Suprapubic skin (tissue), 4 donors: ENCODE measurements around the gene TMPRSS13. TPM values are rescaled to one million over a fixed set of nuclear protein-coding genes. Genes with fewer than 3 reads are reported as not detected.

Source experiments
- DNase-seq, 2 donors: peaks; one replicate each; pipeline ENCODE4 v3.0.0-alpha.2; 2019; ENCODE audit warnings: low spot score in 2 of 2
- H3K27ac ChIP-seq: fragments of 200-600 bp; sonication (generic); one replicate; pipeline ENCODE4 v1.5.1; 2019
- H3K27me3 ChIP-seq: fragments of 200-600 bp; sonication (generic); one replicate; pipeline ENCODE4 v1.5.1; 2019
- H3K36me3 ChIP-seq: fragments of 200-600 bp; sonication (generic); one replicate; pipeline ENCODE4 v1.5.1; 2019
- H3K4me1 ChIP-seq: fragments of 200-600 bp; sonication (generic); one replicate; pipeline ENCODE4 v1.5.1; 2019
- H3K4me3 ChIP-seq: fragments of 200-600 bp; sonication (generic); one replicate; pipeline ENCODE4 v1.5.1; 2019; ENCODE audit warnings: mild to moderate bottlenecking
- H3K9me3 ChIP-seq: fragments of 200-600 bp; sonication (generic); one replicate; pipeline ENCODE4 v1.5.1; 2019
- EP300 ChIP-seq: sonication (generic); formaldehyde crosslinking; IDR thresholded peaks from one replicate; pipeline ENCODE4 v1.6.1; 2017; ENCODE audit warnings: antibody characterized with exemption
- POLR2A ChIP-seq, 2 donors: fragments of 450-650 bp; IDR thresholded peaks; one replicate each; pipeline ENCODE4 v1.6.1; 2017; ENCODE audit warnings: antibody characterized with exemption in 2 of 2, mild to moderate bottlenecking in 2 of 2, moderate library complexity in 2 of 2
- POLR2AphosphoS5 ChIP-seq, 3 donors: sonication (generic); formaldehyde crosslinking; IDR thresholded peaks; one replicate each; pipeline ENCODE4 v1.6.1; 2017; ENCODE audit warnings: antibody characterized with exemption in 3 of 3
- WGBS: methylation state at CpG from one replicate; pipeline ENCODE4 v1.1.5; 2018; 5-methylcytosine and 5-hydroxymethylcytosine counted together
- total RNA-seq, 4 donors: library from RNA; depleted of rRNA; stranded (reverse); fragments of >200 nt; gene quantifications; one replicate each; pipeline ENCODE4 v1.1.0, GENCODE V29; 2016
- TF ChIP-seq, protein P1 (sequence below), 2 donors: fragments of 200-600 bp in 1 of 2; fragments of 450-650 bp in 1 of 2; sonication (generic) in 1 of 2; IDR thresholded peaks; one replicate each; pipeline ENCODE4 v1.5.1; 2016 to 2019; ENCODE audit warnings: antibody characterized with exemption in 2 of 2, mild to moderate bottlenecking in 1 of 2, moderate library complexity in 1 of 2

The TMPRSS13 gene
- total RNA-seq, 4 donors from 2014 or later = 24.7 to 92.0 (median 73.1) TPM

DNA sequence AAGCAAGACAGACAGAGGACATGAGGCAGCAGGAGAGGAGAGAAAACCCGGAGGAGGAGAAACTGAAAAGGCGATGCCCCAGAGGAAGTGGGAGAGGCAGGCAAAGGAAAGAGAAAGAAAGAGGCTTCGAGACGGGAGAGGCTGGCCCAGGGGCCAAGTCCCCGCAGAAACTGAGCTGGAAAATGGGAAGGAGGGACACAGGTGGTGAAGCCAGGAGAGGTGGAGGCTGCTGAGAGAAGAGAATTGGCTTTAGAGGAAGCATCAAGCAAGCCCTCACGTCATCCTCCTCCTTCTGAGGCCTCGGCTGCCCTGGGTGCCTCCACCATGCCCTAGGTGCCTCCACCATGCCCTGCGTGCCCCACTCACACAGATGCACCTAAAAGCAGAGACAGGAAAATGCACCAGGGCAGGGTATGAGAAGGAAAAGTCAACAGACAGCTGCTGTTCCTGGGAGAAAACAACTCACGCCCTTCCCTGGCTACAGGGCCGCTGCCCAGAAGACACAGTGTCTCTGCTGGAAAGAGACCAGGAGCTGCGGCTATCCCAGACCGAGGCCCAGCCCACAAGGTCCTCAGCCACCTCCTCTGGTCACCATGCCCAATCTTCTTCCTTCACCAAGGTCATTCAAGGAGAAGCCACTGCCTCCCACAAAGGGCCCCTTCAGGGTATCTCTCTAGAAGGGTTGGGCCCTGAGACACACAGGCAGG lies 67.0 kb downstream of the TMPRSS13 start:
- no peak for DNase-seq
- no peaks in the 10 kb centered on the region for H3K9me3 ChIP-seq
- no peak overlapping the region for H3K4me3 ChIP-seq
- H3K36me3 ChIP-seq = no peaks in the 10 kb centered on the region
- no peaks in the 10 kb centered on the region for H3K27me3 ChIP-seq
- no peak overlapping the region for H3K27ac ChIP-seq
- 72% methylated on average over 8 of the region's 12 CpGs for whole genome bisulfite sequencing
- H3K4me1 ChIP-seq = peaks cover 10% of the 10 kb centered on the region
- no peak for TF ChIP-seq POLR2A (IDR thresholded peaks at IDR 0.05)
- TF ChIP-seq, protein P1, sequence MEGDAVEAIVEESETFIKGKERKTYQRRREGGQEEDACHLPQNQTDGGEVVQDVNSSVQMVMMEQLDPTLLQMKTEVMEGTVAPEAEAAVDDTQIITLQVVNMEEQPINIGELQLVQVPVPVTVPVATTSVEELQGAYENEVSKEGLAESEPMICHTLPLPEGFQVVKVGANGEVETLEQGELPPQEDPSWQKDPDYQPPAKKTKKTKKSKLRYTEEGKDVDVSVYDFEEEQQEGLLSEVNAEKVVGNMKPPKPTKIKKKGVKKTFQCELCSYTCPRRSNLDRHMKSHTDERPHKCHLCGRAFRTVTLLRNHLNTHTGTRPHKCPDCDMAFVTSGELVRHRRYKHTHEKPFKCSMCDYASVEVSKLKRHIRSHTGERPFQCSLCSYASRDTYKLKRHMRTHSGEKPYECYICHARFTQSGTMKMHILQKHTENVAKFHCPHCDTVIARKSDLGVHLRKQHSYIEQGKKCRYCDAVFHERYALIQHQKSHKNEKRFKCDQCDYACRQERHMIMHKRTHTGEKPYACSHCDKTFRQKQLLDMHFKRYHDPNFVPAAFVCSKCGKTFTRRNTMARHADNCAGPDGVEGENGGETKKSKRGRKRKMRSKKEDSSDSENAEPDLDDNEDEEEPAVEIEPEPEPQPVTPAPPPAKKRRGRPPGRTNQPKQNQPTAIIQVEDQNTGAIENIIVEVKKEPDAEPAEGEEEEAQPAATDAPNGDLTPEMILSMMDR (IDR thresholded peaks at IDR 0.05) = no peak
- TF ChIP-seq POLR2AphosphoS5 (IDR thresholded peaks at IDR 0.05) = no peak
- TF ChIP-seq EP300 = no peak

DNA sequence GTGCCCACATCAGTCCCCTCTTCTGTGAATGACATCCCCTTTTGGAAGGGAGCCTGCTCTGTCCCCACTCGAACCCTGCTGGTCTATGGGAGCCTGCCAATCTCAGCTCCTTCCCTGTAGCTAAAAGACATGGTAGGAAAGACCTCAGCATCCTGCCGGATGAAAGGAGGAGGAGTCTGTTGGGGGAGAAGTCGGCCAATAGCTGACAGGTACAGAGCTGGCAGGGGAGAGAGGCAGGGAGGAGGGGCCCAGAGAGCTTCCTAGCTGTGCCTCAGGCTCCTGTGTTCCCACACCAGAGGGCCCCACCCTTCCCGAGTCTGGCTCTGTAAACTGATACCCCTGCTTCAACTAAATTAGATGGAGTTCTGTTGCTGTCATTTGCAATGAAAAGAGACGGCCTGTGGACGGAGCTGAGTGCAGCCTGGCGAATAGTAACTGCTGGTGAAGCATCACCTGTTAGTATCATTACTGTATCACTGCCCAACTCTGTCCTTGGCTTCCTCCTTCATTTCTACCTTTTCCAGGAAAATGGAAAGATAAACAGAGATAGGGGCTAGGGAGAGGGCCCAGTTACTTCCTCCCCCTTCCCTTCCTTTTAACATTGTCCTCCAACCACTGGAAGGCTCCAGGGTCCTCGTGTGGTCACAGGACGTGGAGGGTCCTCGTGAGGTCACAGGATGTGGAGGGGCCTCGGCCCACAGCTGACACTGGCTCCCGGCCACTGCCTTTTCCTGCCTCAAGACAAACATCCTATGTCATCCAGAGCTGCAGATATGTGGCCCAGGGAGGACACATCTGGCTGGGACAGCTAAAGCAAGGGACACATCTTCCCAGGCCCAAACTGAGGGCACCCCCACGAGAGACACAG lies 67.8 kb downstream of the TMPRSS13 start:
- DNase-seq = no peak
- Histone ChIP-seq H3K4me1 (peaks cover 10% of the 10 kb centered on the region), H3K27ac (no peak overlapping the region), H3K9me3 (no peaks in the 10 kb centered on the region), H3K27me3 (no peaks in the 10 kb centered on the region), H3K4me3 (no peak overlapping the region), H3K36me3 (no peaks in the 10 kb centered on the region)
- TF ChIP-seq POLR2A (IDR thresholded peaks at IDR 0.05) = no peak
- TF ChIP-seq POLR2AphosphoS5 (IDR thresholded peaks at IDR 0.05) = no peak
- TF ChIP-seq, protein P1 (IDR thresholded peaks at IDR 0.05) = no peak
- TF ChIP-seq EP300 = no peak
- WGBS = 62% methylated on average over 13 of the region's 13 CpGs

DNA sequence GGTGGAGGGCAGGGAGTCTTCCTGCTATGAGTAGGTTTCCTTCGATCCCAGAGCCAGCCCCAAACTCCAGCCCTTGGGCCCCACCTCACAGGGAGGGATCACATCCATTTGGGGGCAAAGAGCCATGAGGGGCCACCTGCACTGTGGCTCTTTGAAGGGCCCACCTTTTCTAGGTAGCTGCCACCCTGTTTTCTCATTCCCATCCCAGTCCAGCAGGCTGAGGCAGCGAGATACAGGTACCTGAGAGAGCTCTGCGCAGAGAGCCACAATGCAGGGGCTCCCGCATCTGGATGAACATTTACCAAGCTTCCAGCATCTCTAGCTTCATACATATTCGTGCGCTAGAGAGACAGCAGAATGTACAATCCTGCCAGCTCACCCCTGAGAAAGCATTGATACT lies 69.1 kb downstream of the TMPRSS13 start:
- no peaks in the 10 kb centered on the region for H3K36me3 ChIP-seq
- DNase-seq = no peak

DNA sequence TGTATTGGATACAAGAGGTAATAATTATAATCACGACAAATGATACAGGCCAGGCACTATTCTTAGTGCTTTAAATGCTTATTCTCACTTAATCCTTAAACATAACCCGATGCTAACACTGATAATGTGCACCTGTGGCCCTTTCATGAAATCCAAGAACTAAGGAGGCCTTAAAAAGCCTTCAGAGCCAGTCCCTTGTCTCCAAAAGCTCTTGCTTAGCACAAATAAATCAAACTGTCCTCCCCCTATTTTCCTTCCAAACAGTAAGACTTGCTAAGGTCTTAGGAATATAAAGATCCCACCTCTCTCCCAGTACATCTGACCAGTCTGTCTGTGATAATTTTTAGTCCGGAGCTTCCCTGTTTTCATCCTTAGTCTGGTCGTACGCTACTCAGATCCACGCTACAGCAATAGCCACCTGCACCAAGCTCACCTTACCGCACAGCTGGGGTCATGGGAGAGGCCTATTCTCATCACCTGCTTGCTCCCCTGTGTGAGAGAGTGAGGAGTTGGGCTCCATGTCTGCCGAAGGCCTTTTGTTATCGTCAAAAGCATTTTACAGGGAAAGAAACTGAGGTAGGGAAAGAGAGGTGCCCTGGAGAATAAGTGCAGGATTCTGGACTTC lies 69.6 kb downstream of the TMPRSS13 start:
- Histone ChIP-seq H3K4me3 (no peak overlapping the region), H3K27me3 (no peaks in the 10 kb centered on the region), H3K36me3 (no peaks in the 10 kb centered on the region), H3K4me1 (peaks cover 10% of the 10 kb centered on the region), H3K27ac (no peak overlapping the region), H3K9me3 (no peaks in the 10 kb centered on the region)
- DNase-seq = no peak
- TF ChIP-seq POLR2A (IDR thresholded peaks at IDR 0.05) (no peak), EP300 (no peak), POLR2AphosphoS5 (IDR thresholded peaks at IDR 0.05) (no peak)
- TF ChIP-seq, protein P1 (IDR thresholded peaks at IDR 0.05) = no peak
- WGBS = 86% methylated on average over 9 of the region's 9 CpGs

More for the DNA sequence above, 69.1 kb downstream of the TMPRSS13 start:
- TF ChIP-seq, protein P1 (IDR thresholded peaks at IDR 0.05) = no peak
- TF ChIP-seq POLR2AphosphoS5 (IDR thresholded peaks at IDR 0.05) (no peak), EP300 (no peak), POLR2A (IDR thresholded peaks at IDR 0.05) (no peak)
- Histone ChIP-seq H3K27me3 (no peaks in the 10 kb centered on the region), H3K4me1 (peaks cover 10% of the 10 kb centered on the region), H3K4me3 (no peak overlapping the region), H3K27ac (no peak overlapping the region), H3K9me3 (no peaks in the 10 kb centered on the region)
- WGBS = 81% methylated on average over 6 of the region's 6 CpGs

DNA sequence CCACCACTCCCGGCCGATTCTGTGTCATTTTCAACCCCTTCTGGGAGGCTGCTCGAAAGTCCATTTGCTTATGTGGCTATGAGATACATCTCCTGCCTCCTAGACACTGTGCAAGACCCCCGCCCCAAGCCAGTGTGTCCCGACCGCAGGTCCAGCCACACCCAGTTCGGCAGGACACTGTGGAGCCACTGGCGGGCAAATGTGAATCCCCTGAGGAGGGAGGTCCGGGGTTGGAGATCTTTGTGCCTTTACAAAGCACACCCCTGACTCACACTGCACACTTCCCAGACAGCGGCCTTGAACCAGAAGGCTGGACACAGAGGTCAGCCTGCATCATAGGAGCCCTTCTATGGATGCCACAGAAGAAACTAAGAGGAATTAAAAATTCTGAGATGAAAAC lies 70.1 kb downstream of the TMPRSS13 start:
- Histone ChIP-seq H3K4me1 (peaks cover 10% of the 10 kb centered on the region), H3K36me3 (no peaks in the 10 kb centered on the region), H3K4me3 (no peak overlapping the region), H3K27ac (no peak overlapping the region), H3K9me3 (no peaks in the 10 kb centered on the region), H3K27me3 (no peaks in the 10 kb centered on the region)
- TF ChIP-seq POLR2AphosphoS5 (IDR thresholded peaks at IDR 0.05) (no peak), POLR2A (IDR thresholded peaks at IDR 0.05) (no peak), EP300 (no peak)
- TF ChIP-seq, protein P1 (IDR thresholded peaks at IDR 0.05) = no peak
- WGBS = 76% methylated on average over 6 of the region's 10 CpGs
- DNase-seq = no peak
